Stimulated activated CD8-positive, alpha-beta memory T cell treated with anti-CD3 and anti-CD28 coated beads, Interleukin-4, amount 100 ng/mL, for 1 hour (primary cell): ENCODE results near the gene CHKB.
"Not testable (repeated sequence)": the region's sequence is repeated elsewhere in the genome, so short reads cannot be mapped to it uniquely, and the experiment has no call there.

Experiments used
- DNase-seq, 2 donors: peaks; one replicate each; pipeline ENCODE4 v3.0.0-alpha.2; 2020; ENCODE audit warnings: low read depth in 2 of 2, low spot score in 1 of 2

CHKB gene

DNA sequence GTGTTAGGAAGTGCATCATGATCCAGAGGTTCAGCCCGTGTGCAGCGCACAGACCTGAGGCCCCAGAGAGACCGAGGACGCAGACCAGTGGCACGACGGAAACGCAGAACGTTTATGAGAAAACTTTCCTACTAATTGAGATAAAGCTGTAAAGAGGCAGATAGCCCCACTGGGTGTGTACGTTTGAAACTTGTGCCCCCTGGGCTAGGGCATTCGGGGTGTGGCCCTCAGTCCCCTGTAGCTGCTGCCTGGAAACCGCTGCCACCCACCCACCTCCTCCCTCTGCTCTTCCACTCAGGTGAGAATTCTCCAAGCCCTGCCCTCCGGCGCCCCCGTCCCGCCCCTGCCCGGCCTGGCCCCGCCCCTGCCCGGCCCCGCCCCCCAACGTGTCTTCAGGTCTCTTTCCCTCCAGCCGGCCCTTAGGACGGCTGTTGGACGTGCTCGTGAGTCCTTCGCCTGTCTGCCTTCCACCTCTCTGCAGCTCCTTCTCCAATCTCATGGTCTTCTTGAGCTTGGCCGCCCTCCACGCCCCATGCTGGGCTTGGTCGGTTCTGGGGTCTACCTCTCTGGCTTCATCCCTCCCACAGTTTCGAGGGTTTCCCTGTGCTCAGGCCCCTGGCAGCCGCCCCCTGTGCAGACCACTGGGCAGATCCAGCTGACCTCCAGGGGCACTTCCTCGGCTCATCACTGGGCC is 30.0 kb upstream of the CHKB start:
- DNase-seq, result no peak

DNA sequence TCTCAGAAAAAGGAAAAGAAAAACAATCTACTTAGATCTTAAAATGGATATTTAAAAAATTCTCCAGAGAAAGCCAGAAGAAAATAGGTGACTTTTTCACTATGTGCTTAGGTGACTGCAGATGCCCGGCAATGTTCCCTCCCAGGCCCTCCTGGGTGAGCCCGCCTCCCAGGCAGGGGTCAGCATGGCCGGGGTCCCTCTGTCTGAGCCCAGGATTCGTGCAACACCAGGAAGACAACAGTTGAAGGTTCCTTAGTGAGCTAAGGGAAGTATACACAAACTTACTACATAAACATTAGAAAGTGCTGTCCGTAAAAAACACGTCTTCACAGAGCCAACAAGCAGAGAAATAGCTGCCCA is 29.5 kb upstream of the CHKB start:
- DNase-seq, result no peak

DNA sequence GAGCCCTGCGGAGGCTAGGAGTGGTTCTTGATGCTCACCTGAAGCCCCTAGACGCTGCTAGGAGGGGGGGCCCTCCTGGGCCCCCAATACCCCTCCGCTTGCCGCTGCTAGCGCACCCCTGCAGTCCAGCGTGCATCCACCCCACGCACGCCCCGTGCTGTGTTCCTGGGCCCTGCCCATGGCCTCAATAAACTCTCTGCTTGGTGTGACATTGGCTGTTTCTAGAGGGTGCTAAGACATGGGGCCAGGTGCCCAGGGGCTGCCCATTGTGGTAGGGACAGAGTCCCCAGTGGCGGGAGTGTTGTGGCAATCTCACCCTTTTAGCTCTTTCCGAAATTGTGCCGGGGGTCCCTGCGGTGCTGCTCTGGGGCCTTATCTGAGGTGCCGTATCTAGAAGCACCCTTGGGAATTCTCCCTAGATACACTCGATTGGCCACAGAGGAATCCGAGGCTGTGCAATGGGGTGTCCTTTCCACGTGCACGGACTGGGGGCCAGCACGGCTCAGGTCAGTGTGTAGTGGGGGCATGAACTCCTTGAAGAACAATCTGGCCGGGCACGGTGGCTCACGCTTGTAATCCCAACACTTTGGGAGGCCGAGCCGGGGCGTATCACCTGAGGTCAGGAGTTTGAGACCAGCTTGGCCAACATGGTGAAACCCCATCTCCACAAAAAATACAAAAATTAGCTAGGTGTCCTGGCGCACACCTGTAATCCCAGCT is 28.9 kb upstream of the CHKB start:
- no peak for DNase-seq

DNA sequence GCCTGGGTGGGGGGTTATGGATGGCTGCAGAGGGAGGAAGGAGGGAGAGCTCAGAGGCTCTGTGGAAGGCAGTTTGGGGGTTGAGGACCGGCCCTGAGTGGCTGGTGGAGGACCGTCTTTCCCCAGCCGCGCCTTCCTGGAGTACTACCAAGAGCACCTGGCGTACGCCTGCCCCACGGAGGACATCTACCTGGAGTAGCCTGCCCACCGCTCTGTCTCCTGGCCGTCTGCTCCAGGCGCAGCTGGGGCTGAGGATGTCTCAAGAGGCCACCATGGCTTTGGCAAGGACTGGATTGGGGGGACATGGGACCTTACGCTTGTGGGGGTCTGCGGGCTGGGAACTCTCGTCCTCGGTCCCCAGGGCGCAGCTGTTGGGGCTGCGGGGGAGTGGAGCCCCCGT is 27.9 kb upstream of the CHKB start:
- no peak for DNase-seq

DNA sequence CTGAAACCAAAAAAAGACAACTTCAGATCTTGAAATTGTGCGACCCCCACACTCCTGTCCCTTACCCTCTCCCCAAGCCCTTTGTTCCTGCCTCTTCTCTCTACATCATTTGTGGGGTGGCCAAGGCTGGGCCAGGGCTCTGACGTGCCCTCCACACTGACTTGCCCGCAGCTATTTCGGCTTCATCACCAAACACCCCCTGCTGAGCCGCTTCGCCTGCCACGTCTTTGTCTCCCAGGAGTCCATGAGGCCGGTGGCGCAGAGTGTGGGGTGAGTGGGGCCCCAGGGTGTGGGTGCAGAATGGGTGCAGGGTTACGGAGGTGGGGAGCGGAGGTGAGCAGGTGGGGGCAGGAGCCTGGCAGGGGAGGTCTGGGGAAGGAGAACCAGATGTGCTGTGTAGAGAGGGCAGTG is 27.4 kb upstream of the CHKB start:
- DNase-seq, result no peak

DNA sequence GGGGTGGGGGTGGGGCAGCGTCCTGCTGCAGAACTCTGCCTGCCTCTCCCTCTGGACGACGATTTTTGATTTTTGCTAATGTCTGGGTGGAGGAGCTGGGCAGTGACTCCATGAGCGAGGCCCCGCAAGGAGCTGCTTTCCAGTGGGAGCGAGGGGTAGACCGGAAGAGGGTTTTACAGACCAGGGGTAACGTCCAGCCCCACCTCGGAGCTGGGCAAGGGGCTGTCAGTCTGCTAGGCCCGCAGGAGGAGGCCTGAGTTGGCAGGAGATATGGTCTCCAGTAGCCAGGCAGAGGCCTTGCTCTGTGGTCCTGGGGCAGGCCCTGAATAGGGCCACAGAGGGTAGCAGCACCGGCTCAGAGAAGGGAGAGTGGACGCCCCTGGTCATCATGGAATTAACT is 26.9 kb upstream of the CHKB start:
- DNase-seq, result no peak

DNA sequence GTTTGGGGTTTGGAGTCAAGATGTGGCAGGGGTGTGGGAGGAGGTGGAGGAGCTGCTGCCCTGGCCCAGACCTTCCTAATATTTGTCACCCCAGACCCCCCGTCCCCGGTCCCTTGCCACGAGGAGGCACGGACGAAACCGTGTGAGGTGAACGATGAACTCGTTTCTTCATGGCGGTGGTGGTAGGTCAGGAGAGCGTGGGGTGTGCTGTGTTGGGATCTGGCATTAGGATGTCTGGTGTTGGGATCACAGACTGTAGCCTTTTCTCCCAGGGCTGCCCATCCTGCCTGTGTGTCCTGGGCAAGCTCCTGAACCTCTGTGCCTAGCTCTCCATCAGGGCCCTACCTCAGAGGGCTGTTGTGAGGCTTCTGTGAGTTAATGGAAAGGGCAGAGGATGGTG is 26.3 kb upstream of the CHKB start:
- DNase-seq, result no peak

DNA sequence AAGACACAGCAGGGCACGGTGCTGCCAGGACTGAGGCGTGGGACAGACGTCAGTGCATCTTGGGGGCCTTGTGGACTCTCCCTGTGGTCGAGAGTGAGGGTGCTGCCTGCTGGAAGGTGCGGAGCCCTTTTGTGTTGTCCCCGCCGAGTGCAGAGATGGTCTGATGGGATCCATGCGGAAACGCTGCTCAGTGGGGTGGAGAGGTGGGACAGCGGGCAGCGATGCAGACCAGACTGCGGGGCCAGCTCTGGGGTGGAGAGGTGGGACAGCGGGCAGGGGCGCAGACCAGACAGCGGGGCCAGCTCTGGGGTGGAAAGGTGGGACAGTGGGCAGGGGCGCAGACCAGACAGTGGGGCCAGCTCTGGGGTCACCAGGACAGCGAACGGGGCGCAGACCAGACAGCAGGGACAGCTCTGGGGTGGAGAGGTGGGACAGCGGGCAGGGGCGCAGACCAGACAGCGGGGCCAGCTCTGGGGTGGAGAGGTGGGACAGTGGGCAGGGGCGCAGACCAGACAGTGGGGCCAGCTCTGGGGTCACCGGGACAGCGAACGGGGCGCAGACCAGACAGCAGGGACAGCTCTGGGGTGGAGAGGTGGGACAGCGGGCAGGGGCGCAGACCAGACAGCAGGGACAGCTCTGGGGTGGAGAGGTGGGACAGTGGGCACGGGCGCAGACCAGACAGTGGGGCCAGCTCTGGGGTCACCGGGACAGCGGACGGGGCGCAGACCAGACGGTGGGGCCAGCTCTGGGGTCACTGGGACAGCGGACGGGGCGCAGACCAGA is 25.6 kb upstream of the CHKB start:
- not testable (repeated sequence) for DNase-seq

DNA sequence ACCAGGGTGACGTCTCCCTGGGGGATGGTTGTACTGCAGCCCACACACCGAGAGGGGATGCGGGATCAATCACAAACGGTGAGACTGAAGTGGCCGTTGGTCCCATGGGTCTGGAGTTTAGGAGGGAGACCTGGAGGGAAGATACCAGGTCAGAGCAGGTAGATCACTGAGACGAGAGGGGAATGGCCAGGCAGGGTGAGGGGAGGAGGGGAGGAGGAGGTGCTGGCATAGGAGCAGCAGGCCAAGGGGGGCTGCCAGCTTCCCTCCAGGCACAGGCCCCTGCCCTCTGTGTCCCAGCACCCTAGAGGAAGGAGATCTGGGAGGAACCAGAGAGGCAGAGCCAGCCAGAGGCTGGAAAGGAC is 25.0 kb upstream of the CHKB start:
- no peak for DNase-seq

DNA sequence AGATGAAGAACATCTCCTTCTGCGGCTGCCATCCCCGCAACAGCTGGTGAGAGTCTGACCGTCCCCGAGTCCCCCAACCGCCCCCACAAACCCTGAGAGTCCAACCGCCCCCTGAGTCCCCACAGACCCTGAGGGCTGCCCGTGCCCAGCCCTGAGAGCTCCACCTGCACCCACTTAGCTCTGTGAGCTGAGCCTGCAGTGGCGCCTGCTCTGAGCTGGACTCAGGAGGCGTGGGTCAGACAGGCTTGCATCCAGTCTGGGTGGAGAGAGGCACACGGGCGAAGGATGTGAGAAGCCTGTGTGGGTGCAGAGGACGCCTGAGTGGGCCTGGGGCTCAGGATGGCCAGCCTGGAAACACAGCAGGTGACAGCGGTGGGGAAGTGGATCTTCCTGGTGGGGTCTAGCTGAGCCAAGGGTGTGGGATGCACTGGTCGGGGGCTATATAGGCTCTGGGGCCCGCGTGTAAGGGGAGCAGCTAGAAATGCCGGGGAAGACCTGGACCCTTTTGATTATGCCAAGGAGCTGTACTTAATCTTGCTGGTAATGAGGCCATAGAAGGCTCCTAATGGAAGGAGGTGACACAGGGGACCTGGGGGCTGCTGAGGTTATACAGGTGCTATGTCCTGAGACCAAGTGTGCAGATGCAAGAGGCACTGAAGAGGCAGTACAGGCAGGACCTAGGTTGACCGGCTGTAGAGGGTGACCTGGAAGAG is 24.5 kb upstream of the CHKB start:
- DNase-seq, result no peak

DNA sequence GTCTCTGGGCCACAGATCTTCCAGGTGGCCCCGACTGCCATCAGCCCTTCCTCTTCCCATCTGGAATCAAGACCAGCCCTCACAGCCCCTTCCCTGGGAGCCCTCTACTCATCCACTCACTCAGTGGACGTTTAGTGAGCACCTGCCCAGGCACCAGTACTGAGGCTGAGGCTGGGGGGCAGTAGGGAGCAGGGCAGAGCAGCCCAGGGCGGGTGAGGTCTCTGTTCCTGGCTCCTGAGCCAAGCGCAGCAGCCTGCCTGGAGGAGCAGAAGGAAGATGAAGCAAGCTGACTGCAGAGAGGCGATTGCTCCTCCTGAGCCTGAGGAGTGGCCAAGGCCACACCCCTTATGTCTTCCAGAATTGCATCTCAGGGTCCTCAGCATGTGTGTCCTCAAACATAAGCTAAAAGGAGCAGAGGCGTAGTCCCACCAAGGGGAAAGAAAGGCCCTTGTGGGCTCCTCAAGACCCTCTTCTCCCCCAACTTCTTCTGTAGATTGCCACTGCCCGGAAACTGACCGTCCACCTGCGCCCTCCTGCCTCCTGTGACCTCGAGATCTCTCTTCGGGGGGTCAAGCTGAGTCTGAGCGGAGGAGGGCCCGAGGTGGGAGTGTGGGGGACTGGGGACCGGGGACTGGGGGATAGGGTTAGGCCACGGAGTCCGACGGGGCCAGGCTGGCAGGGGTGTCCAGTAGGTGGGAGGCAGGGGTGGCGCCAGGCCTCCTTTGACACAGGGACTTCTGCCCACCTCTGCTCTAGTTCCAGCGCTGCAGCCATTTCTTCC is 23.7 kb upstream of the CHKB start:
- DNase-seq, result no peak

DNA sequence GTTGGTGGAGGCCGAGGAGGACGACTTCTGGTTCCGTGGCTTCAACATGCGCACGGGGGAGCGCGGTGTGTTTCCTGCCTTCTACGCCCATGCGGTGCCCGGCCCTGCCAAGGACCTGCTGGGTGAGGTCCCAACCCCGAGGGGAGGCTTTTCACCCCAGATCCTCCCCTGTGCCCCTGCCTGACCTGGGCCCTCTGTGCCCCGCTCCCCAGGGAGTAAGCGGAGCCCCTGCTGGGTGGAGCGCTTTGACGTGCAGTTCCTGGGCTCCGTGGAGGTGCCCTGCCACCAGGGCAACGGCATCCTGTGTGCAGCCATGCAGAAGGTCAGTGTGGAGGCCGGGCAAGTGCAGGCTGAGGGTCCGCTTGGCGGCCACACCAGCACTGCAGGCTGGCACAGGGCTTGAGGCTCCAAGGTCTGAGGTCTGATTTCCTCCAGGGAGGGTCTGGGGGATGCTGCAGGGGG is 23.0 kb upstream of the CHKB start:
- DNase-seq, result no peak

DNA sequence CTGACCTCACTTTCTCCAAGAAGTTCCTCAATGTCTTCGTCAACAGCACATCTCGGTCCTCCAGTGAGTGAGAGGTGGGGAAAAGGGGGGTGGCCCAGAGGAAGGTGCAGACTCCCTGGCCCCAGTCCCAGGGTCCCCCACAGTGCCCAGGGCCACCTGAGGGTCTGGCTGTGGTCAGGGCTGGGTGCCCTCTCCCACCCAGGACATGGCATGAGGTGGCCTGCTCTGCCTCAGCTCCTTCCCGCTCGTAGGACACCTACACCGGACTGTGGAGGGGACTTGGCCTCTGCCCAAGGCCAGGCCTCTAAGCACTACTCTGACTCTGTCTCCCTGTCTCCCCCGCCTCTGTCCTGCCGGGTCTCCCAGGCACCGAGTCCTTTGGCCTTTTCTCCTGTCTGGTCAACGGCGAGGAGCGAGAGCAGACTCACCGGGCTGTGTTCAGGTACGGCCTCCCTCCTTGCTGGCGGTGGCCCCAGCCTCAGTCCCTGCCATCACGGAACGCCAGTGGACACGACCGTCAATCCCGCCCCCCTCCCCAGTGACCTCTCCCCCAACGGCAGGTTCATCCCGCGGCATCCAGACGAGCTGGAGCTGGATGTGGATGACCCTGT is 22.5 kb upstream of the CHKB start:
- no peak for DNase-seq

DNA sequence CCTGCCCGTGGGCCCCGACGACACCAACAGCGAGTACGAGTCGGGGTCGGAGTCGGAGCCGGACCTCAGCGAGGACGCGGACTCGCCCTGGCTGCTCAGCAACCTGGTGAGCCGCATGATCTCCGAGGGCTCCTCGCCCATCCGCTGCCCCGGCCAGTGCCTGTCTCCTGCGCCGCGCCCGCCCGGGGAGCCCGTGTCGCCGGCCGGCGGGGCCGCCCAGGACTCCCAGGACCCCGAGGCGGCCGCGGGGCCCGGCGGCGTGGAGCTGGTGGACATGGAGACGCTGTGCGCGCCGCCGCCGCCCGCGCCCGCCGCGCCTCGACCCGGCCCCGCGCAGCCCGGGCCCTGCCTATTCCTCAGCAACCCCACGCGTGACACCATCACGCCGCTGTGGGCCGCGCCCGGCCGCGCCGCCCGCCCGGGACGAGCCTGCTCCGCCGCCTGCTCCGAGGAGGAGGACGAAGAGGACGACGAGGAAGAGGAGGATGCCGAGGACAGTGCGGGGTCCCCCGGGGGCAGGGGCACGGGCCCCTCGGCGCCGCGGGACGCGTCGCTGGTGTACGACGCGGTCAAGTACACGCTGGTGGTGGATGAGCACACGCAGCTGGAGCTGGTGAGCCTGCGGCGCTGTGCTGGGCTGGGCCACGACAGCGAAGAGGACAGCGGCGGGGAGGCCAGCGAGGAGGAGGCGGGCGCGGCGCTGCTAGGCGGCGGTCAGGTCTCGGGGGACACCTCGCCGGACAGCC is 21.8 kb upstream of the CHKB start:
- no peak for DNase-seq

DNA sequence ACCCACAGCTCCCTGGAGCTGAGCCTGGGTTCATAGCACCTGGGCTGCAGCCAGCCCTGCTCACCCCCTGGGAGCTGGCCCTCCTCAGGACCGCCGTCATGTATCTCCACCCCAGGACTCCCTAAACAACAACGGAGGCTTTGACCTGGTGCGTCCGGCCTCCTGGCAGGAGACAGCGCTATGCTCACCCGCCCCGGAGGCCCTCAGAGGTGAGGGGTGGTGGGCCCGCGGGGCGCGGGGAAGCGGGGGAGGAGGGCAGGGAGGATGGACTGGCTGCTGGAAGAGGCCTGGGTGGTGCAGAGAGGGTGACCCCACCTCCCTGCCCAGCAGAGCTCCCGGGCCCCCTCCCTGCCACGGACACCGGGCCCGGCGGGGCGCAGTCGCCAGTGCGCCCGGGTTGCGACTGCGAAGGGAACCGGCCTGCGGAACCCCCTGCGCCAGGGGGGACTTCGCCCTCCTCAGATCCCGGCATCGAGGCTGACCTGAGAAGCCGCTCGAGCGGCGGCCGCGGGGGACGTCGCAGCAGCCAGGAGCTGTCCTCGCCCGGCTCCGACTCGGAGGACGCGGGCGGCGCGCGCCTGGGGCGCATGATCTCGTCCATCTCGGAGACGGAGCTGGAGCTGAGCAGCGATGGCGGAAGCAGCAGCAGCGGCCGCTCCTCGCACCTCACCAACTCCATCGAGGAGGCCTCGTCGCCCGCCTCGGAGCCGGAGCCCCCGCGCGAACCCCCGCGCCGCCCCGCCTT is 21.0 kb upstream of the CHKB start:
- no peak for DNase-seq

DNA sequence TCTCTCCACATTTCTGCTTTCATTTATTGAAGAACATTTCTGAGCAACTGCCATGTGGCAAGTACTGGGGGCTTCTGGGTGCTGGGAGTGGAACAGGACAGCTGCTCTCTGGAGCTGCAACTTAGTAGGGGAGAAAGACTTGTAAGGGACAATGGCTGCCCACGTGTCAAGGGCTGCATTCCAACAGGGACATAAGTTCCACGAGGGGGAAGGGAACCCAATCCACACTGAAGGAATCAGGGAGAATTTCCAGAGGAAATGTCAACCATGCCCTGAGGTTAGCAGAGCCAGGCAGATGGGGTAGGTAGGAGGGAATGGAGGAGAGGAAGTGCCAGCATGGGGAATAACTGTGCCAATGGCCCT is 19.7 kb upstream of the CHKB start:
- no peak for DNase-seq

DNA sequence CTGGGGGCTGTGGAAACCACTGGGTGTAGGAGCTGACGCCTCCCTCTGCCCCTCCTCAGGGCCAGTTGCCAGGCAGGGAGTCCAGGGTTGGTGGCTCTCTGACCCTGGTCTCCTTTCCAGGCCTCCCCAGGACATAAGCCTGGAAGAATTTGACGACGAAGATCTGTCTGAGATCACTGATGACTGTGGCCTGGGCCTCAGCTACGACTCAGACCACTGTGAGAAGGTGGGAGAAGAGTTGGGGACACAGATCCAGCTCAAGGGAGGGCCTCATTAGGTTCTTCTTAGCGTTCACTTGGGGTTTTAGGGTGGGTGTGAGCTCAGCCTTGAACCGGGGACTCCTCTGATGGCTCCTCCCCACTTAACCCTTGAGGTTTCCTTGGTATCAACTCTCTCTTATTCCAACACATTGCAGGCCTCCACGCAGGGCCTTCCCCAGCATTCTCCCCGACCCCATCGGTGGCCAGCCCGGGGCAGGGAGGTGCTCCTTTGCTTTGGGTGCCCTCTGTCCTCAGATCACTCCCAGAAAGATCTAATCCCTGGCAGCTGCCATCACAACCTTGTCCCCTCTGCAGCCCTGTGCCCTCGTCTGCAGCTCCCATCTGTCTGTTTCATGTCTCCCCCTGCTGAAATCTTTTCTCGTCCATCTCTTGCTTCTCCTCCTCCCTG is 19.2 kb upstream of the CHKB start:
- no peak for DNase-seq

DNA sequence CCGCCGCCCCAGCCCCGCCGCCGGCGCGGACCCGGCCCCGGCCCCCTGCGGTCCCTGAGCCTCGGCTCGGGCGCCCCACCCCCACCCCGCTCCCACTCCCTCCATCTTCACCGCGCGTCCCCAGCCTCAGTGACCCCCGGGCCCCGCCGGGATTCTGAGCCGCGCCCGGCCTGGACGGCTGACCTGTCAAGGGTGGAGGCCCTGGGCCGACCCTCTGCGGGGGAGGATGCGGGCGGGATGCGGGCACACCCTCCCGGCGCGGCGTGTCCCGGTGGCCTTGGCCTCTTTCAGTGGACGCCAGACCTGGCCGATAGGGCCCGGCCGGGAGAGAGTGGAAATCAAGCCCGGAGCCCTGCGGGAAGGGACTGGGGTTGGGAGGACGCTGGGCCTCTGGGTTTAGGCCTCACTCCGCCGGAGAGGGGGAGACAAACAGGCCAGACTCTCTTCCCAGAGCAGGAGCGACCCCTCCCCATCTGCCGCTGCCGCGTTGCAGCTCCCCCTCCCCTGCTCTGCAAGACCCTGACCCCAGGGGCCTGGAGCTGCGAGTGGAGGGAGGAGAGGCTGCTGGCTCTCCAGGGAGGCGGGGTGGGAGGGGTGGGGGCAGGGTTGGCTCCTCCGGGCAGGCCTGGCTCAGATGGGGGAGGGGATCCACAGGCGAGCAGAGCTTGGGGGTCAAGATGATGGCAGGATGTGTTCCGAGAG is 18.5 kb upstream of the CHKB start:
- no peak for DNase-seq
